Measurements from ENCODE around the gene SYNGR4. TPM values are rescaled to one million over a fixed set of nuclear protein-coding genes. Genes with fewer than 3 reads are reported as not detected.

Gene SYNGR4
- total RNA-seq, 1 donor from 2014 or later: not detected

- no peak for DNase-seq (ENCODE audit: low read depth in 2 of 2)
Measured at GRCh38 chr19:48396016-48396823, 32.1 kb downstream of the SYNGR4 start.

GRCh38 chr19:48396824-48397176 is 32.6 kb downstream of the SYNGR4 start:
- no peak for DNase-seq (ENCODE audit: low read depth in 2 of 2)

- no peak for DNase-seq (ENCODE audit: low read depth in 2 of 2)
Measured at GRCh38 chr19:48397263-48398101, 33.3 kb downstream of the SYNGR4 start.

GRCh38 chr19:48398102-48398374 is 33.9 kb downstream of the SYNGR4 start:
- DNase-seq (ENCODE audit: low read depth in 2 of 2): no peak

- DNase-seq (ENCODE audit: low read depth in 2 of 2): peak in 1 of 2 donors; percentile 89
Measured at GRCh38 chr19:48398375-48399235, 34.4 kb downstream of the SYNGR4 start.

GRCh38 chr19:48400018-48400742 is 36.0 kb downstream of the SYNGR4 start:
- peak in 1 of 2 donors; percentile 82 for DNase-seq (ENCODE audit: low read depth in 2 of 2)

GRCh38 chr19:48401287-48401686 is 37.1 kb downstream of the SYNGR4 start:
- DNase-seq (ENCODE audit: low read depth in 2 of 2): no peak

- peak; percentile 56 to 68 for DNase-seq (ENCODE audit: low read depth in 2 of 2)
Measured at GRCh38 chr19:48403606-48404005, 39.4 kb downstream of the SYNGR4 start.

GRCh38 chr19:48405010-48405659 is 41.0 kb downstream of the SYNGR4 start:
- no peak for DNase-seq (ENCODE audit: low read depth in 2 of 2)

GRCh38 chr19:48405850-48406249 is 41.7 kb downstream of the SYNGR4 start:
- no peak for DNase-seq (ENCODE audit: low read depth in 2 of 2)

- DNase-seq (ENCODE audit: low read depth in 2 of 2): no peak
Measured at GRCh38 chr19:48413879-48414587, 49.9 kb downstream of the SYNGR4 start.

GRCh38 chr19:48415395-48415794 is 51.2 kb downstream of the SYNGR4 start:
- DNase-seq (ENCODE audit: low read depth in 2 of 2): peak; percentile 62 to 89

GRCh38 chr19:48415806-48416221 is 51.6 kb downstream of the SYNGR4 start:
- no peak for DNase-seq (ENCODE audit: low read depth in 2 of 2)

GRCh38 chr19:48417421-48417820 is 53.3 kb downstream of the SYNGR4 start:
- no peak for DNase-seq (ENCODE audit: low read depth in 2 of 2)

GRCh38 chr19:48418317-48419064 is 54.3 kb downstream of the SYNGR4 start:
- no peak for DNase-seq (ENCODE audit: low read depth in 2 of 2)

- peak in 1 of 2 donors; percentile 57 for DNase-seq (ENCODE audit: low read depth in 2 of 2)
Measured at GRCh38 chr19:48419158-48419920, 55.2 kb downstream of the SYNGR4 start.

- no peak for DNase-seq (ENCODE audit: low read depth in 2 of 2)
Measured at GRCh38 chr19:48421548-48421947, 57.4 kb downstream of the SYNGR4 start.

GRCh38 chr19:48424694-48425219 is 60.6 kb downstream of the SYNGR4 start:
- peak in 1 of 2 donors; percentile 85 for DNase-seq (ENCODE audit: low read depth in 2 of 2)
